GM18520 (cell line): Measurements from ENCODE around the gene POLA1.

ENCODE experiments used
- ATAC-seq: cut with Tn5 transposase; IDR thresholded peaks from one replicate; pipeline ENCODE4 v1.9.1; 2021; ENCODE audit not compliant: unreplicated experiment

Gene POLA1

DNA sequence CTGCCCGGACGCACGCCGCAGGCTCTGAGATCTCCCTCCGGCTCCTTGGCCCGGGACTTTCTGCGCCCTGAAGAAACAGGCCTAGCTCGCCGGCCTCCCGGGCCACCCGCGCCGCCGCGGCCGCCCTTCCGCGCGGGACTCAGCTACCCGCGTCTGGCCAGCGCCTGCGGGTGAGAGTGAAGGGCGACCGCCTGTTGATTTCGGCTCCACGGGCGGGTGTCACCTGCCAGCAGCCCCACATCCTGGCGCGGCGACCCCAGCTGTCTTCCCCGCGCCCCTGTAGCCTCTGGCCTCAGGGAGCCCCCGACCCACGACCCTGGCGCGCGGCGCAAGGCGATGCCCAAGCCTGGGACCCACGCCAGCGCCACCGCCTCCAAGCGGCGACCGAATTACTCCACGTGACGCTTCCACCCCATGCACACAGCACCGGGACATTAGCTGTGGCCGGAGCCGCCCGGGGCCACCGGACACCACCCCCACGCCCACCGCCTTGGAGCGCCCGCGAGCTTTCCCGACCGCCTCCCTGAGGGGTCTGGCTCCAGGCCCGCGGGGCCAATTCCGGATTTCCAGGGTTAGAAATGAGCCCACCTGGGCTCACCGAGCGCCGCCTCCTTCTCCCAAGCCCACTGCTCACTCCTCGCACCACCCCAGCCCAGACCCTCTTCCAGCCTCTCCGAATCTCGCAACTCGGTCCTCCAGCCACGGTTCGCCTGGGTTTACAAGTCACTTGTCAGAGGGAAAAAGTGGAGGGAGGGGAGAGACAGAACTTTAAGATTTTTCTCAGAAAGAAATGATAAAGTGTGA lies 311.9 kb downstream of the POLA1 start:
- ATAC-seq: no peak

DNA sequence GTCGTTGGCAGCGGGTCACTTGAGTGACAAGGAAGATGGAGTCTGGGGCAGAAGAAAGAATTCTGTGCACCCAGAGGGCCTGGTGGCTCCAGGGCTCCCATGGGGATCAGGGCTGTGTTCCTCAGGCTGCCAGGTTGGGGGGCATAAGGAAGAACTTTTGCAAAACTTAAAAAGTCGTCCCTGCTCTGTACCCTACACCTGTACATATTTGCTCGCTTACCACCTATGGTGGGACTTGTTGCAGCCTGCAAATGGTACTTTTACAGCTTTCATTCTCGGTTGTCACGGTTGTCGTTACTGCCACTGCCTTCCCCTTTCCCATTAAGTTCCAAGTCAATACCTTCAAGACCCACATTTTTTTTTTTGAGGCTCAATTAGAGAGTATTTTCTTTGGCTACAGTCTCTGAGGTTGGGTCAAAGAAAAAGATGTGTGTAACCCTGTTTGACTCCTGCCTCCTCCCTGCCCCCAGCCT lies 312.9 kb downstream of the POLA1 start:
- no peak for ATAC-seq

DNA sequence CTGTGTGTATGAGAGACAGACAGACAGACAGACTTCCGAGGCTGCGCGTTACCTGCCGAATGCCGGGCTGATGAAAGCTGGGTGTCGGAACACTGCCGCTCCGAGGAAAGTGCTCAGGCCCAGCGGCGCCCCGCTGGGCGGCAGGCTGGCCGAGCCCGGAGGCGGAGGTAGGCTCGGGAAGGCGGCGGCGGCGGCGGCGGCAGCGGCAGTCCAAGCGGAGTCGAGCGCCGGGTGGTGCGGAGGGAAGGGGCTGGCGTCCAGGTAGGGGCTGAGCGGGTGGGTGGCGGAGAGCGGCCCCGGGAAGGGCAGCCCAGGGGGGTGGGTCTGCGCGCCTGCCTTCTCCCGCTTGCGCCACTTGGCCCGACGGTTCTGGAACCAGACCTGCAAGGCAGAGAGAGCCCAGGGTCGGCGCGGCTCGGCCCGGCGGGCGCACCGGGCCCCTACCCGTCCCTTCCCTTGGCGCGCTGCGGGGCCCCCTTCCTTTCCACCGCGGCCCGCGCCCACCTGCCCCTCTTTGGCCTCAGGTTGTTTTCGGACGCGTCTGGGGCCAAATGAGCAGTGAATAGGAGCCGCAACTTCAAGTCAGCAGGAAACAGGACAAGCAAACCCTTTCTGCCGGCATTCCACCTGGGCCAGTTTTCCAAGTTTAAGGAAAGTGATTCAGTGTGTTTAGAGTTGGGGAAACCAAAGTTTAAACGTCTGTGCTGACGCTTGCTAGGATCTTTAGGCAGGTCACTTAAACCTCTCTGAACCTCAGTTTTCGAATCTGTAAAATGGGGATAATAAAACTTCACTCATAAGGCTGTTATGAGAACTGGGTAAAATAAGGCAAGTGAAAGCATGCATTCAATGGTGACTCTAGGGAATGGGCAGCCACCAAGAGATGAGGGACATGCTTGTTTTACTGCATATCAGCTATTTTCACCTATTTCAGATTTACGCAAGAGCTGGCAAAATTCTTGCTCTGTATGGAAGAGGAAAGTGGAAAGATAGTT lies 313.6 kb downstream of the POLA1 start:
- no peak for ATAC-seq

DNA sequence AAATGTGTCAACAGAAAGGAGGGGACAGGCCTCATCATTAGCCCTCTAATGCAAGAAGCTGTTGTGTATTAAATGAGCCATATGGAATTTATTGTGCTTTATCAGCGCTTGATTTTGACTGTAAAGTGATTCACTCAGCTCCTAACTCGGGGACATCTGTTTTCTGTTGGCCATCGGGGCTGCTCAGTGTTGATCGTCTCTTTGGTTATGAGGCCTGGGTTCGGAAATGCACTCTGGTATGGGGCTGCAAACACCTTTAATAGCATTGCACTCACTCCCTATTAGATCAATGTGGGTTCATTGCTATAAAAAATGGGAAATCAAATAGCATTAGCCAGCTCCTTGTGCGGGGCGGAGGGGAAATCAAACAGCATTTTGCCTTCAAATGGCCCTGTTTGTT lies 315.7 kb downstream of the POLA1 start:
- no peak for ATAC-seq

DNA sequence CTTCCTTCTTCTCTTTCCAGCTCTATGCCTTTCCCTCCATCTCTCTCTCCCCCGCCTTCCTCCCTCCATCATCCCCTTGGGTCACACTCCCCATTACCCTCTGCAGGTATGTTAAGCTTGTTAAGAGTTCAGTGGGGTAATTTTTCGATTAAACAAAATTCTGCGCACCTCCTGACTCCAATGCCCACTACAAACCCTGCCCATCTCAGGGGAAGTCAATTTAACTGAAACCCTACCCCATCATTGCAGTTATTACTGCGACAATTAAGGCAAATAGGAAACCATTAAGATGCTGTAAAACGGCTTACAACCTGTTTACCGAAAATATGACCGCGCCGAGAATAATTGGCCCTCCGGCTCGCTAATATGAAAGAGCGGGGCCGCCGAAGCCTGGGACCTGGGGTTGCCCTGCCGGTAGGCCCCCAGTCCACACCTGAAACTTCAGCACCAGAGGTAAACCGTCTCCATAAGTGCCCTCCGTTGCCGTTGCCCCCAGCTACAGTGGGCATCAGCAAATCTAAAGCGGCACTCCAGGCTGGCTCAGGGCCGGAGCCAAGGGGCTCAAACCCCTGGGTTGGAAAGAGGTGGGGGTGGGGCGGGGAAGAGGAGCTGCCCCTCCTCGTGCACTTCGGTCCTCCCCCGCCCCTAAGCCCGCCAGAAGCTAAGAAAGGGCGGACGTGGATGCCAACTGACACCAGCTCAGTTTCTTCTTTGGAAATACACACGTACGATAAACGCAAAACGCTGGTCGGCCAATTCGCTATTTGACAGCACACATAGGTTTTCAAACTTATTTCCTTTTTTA lies 317.3 kb downstream of the POLA1 start:
- ATAC-seq: no peak

DNA sequence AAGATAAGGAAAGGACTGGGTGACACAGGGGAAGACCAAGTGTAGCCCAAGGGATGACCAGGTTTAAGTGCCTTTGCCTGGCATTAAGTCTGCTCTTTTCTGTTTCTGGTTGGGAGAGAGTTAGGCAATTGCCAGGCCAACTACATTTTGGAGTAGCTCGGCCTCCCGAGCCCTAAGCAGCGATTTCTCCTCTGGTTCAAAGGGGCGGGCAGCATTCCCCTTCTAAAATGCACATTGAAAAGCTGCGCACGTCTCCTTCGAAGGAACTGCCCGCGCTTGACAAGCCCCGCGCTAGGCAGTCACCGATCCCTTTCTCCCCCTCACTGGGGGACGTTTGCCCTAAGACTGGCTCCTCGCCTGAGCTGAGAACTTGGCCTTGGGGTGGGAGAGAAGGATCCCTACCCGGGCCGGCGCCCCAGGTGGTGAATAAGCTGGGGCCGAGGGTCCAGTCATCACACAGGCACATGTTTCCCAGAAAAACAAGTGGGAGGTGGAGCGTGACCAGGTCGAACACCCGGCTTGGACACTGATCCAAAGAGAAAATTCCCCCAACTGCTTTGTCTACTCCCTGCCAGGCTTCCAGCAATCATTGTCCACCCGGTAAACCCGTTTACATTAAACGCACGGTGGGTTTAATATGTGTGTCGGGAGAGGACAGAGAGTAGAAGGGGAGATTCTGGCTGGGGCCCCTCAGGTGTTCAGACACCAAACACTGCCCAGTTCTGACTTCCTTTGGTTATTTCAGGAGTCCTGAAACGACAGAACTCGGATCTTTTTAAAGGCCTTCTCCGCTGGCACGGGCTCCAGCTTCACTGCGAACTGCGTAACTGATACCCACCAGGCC lies 318.1 kb downstream of the POLA1 start:
- ATAC-seq: no peak

DNA sequence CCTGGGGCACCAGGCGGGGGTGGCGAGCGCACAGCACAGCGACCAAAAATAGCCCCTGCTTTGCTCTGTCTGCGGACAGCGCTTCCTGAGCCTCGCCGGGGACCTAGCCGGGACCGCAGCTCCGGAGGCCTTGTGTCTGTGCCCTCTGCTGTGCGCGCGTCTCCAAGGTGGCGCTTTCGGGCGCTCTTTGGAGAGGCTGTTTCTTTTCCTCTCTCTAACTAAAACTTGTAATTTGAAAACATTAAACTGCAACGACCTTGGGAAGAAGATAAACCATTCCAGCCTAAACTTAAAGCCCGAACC lies 318.7 kb downstream of the POLA1 start:
- ATAC-seq: no peak

DNA sequence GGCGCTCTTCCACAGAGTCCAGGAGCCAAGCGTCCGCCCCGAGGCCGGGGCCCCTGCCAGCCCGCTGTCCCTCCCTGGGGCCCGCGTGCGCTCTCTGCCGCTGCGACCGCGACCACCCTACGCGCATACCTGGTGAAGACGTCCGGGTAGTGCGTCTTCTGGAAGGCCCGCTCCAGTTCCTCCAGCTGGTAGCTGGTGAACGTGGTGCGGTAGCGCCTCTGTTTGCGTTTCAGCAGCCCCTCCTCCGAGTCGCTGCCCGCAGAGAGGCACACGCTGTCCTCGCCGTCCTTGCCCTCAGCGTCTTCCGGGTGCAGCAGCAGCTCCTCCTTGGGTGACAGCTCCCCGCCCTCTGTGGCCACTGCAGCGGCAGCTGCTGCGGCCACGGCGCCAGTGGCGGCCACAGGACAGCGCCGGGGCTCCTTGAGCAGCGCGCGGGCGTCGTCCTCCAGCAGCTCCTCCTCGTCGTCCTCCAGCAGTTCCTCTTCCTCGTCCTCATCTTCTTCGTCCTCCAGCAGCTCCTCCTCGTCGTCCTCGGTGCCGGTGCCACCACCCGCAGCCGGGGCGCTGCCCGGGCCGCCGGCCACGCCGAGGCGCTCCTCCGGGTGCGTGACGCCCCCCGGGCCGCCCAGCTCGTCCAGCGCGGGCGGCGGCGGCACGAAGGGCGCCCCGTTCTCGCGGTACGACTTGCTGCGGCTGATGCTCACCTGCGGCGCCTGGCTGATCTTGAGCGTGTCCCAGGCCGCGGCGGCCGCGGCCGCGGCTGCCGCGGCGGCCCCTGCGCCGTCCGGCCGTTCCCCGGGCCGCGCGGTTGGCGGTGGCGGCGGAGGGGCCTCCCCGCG lies 319.3 kb downstream of the POLA1 start:
- no peak for ATAC-seq

DNA sequence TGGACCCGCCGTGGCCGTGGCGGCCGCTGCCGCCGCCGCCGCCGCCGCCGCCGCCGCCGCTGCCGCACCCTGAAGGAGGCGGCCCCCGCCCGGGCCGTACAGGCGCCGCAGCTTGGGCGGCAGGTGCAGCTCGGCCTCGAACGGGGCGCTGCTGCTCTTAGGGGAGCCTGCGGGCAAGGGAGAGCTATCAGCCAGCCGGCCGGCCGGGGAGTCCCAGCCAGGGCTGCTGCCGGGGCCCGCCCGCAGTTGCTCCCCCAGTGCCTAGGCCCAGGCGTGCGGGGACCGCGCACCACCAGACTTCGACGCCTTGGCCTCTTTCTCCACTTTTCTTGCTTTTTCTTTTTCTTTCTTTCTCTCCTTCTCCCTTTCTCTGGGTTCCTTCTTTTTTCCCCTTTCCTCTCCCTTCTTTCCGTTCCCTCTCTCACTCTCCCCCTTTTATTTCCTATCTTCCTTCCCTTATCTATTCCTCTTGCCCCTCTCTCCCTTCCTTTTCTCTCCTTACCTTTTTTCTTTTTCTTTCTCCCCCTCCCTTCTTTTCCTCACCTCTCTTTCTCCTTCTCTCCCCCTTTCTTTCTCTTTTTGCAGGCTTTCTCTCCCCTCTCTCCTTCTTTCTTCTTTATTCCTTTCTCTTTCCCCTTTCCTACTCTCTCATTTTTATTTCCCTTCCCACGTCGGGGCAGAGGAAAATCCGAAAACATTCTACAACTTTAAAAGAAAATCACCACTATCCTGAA lies 320.1 kb downstream of the POLA1 start:
- ATAC-seq: no peak

DNA sequence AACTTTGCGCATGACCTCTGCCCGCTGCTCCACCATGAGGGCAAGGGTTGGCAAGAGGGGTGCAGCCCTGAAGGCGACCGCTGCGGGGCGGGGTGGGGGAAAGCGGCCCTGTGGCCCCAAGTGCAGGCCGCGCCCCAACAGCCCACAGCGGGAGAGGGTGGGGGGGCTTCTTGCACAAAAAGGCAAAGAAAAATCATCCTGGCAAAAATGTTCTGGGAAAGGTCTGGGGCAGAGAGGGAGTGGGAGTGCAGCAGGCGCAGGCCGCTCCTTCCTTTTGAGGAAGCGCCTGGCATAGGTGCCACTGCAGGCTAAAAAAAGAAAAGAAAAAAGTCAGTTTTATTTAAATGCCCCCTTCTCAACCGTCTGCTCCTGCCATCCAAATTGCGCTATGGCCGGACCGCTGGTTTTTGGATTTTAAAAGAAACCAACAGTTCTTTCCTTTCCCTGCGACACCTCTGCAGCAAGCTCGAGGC lies 320.7 kb downstream of the POLA1 start:
- no peak for ATAC-seq

DNA sequence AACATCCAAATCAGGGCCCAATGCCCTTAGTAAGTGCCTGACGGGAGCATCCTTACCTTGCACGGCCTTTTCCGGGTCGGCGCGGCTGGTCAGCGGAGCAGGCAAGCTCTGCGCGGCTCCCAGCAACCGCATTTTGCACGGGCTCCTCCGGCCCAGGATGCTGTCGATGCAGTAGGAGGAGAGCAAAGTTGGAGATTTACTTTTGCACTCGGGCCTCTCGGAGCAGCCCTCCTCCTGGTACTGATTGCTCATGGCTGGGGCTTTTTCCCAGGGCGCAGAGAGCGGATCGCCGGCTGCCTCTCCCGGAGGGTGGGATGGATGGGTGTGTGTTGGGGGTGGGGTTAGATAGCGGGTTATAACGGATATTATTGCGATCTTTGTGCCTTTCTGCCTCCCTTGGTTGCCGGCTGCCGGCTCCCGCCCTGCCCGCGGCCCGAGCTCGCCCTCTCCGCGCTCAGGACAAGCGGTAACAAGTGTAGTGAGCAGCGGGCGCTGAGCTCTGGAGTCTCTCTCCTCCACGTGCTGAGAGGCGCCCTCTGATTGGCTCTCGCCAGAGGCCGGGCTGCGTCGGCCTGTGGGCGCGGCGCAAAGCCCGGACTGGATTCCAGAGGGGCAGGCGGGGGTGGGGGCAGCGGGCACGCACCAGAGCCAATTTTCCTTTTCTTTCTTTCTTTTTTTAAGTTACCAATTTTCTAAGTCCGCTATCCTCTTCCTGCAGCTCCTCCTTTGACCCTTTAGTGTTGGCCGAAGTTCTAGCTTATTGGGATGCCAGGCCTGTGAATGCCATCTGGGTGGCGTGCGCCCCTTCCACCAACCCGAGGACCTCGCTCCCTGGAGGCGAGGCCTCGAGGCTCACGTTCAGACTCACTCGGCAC lies 322.0 kb downstream of the POLA1 start, which contains the start of gene ARX:
Gene ARX, minus strand, starts transcription at position 480 of the 875 bp plus-strand sequence. Its CDS starts 228 bp downstream, at position 252.
- ATAC-seq: no peak

DNA sequence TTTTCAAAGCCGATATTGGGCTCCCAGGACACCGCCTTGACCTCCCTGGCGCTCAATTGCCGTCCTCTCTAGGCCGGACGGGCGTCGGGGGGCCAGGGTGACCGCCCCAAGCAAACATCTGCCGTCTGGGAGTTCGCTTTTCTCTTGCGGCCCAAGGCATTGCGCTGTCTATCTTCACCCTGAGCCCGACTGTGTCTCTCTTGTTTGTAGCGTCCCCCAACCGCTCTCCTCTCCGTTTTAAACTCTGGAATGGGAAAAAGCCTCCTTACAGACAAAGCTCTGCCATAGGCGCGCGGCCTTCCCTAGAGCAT lies 322.6 kb downstream of the POLA1 start:
- no peak for ATAC-seq

DNA sequence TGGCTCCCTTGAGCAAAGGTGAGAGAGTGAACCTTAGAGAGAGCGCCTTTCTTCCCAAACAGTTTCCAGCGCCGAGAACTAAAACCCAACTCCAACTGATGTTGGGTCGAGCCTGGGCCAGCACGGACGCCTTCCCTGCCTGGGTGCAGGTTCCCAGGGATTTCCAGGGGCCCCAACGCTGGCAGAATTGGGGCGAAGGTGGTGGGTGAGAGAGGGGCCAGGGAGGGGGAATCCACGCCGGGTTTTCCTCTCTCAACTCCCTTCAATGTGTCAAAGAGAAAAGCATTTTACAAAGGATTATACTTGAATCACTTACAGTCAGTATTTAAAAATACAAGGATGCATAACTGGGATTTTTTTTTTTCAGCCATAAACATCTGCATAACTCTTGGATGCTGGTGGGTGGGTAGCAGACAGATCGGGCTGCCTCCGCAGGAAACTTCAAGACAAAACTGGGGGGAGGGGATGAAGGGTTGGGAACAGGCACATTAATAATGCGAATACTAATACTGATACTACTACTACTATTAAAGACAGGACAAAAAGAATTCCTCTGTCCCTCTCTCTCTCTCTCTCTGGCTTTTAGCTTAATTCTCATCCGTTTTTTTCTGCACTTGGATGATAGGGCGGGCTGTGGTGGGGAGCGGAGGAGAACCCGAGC lies 323.4 kb downstream of the POLA1 start:
- no peak for ATAC-seq

DNA sequence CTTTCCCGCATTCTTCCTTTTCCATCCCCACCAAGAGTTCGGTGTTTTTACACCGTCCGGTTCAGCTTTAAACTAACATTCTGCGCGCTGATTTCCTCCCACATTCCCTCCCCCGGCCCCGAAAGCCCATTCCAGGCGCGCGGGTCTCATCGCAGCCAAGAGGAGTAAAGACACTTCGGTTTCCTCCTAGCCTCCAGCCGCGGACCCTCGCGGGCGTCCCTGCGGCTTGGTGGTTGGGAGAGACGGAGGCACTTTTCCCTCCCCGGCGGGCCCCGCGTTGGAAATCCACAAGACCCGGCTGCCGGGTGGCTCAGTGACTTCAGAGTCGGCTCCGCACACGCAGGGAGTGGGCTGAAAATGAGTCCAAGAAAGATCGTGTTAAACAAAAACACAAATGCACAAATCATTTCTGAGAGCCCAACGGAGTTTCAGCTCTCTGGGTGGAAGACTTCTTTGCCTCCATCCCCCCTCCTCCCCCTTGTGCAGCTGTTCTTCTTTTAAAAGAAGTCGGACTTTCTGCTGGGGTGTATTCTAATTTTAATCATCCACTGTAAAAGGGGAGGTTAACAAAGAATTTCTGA lies 324.0 kb downstream of the POLA1 start:
- no peak for ATAC-seq

DNA sequence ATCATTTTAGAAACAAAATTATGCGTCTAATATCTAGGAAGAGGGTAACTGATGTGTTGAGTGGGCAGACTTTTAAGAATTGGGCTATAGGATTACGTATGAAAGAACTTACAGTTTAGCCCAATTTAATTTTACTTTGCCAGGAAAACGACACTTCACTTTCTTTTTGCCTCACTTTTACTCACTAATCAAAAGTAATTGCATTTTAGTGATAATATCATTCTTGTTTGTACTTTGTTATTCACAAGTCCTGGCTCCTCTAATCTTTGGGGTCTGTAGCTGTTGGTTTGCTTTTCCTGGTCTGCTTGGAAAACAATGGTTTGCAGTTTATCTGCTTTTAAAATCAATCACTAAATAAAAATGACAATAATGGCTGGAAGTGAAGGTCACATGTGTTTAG lies 325.0 kb downstream of the POLA1 start:
- no peak for ATAC-seq

DNA sequence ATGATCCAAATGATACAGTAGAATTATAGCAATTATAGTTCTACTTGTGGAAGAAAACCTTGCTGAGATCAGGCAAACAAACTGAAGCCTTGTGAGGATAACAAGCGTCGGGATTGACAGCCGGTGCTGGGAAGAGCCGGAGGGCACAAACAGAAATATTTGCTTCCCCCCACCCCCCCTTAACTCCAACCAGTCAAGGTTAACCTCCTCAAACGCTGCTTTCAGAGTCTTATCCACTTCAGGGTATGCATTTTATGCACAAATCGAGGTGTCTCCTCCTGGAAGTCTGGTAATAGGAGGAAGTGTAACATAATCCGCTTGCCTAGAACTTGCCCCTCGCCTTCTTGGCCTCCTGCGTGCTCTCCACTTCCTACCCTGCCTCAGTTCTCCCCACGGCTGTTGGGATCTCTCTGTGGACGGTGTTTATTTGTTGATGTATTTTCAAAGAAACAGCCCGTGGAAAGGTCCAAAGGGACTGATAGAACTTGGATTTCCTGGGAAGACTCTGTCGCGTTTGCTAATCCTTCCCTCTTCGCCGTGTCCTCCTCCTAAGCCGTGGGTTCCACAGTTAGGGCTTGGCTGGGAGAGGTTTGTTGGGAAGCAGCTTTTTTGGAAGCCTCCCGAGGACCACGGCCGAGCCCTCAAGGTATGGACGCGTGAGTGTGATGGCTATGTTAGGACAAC lies 326.1 kb downstream of the POLA1 start:
- ATAC-seq: no peak
